Hepatocyte (in vitro differentiated cells): ENCODE results near the gene RADX.

Experiments used
- EZH2 ChIP-seq: fragments of 200-600 bp; sonication (generic); IDR thresholded peaks from 2 replicates; pipeline ENCODE4 v1.6.1; 2016; ENCODE audit warnings: antibody characterized with exemption, mild to moderate bottlenecking, borderline replicate concordance
- EZH2phosphoT487 ChIP-seq: fragments of 200-600 bp; sonication (generic); IDR thresholded peaks from one replicate; pipeline ENCODE4 v1.6.1; 2018; ENCODE audit warnings: antibody characterized with exemption, mild to moderate bottlenecking, low read depth, moderate library complexity; ENCODE audit not compliant: unreplicated experiment, severe bottlenecking
- TF ChIP-seq, protein P1 (sequence below): fragments of 200-600 bp; sonication (generic); IDR thresholded peaks from 2 replicates; pipeline ENCODE4 v1.5.1; 2016; ENCODE audit warnings: antibody characterized with exemption, mild to moderate bottlenecking; ENCODE audit not compliant: poor library complexity

DNA sequence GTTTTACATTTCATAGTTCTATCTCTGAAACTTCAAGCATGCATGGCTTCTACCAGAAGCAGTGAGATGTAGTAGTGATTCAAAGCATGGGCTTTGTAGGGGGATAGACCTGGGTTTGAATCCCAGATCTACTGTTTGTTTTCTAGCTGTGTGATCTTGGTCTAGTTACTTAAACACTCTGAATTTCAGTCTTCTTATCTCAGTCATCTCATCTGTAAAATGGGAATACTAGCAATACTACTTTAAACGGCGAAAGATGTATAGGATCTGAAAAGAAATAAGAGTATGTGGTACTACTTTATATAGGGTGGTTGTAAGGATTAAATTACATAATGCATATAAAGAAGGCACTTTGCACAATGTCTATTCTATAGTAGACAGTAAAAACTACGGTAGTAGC lies 94.7 kb downstream of the RADX start:
- TF ChIP-seq, protein P1, sequence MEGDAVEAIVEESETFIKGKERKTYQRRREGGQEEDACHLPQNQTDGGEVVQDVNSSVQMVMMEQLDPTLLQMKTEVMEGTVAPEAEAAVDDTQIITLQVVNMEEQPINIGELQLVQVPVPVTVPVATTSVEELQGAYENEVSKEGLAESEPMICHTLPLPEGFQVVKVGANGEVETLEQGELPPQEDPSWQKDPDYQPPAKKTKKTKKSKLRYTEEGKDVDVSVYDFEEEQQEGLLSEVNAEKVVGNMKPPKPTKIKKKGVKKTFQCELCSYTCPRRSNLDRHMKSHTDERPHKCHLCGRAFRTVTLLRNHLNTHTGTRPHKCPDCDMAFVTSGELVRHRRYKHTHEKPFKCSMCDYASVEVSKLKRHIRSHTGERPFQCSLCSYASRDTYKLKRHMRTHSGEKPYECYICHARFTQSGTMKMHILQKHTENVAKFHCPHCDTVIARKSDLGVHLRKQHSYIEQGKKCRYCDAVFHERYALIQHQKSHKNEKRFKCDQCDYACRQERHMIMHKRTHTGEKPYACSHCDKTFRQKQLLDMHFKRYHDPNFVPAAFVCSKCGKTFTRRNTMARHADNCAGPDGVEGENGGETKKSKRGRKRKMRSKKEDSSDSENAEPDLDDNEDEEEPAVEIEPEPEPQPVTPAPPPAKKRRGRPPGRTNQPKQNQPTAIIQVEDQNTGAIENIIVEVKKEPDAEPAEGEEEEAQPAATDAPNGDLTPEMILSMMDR = no peak
- no peak for TF ChIP-seq EZH2phosphoT487
- TF ChIP-seq EZH2 = no peak
